T-helper 17 cell (primary cell): ENCODE data around the gene ZNF804B. TPM values are rescaled to one million over a fixed set of nuclear protein-coding genes. Genes with fewer than 3 reads are reported as not detected.

ENCODE experiments used
- ATAC-seq: fragments of 150-1000 bp; cut with Tn5 transposase; 2 replicates; pipeline ENCODE4 v1.10.0; 2021; ENCODE audit warnings: mild to moderate bottlenecking, moderate library complexity
- DNase-seq, 3 donors: peaks; one replicate each; pipeline versions ENCODE4 v3.0.0 to v3.0.0-alpha.2; 2020 to 2021
- H3K9me3 ChIP-seq: one replicate; pipeline ENCODE4 v1.7.0; 2013; ENCODE audit warnings: low read length, mild to moderate bottlenecking; ENCODE audit not compliant: control insufficient read depth, poor library complexity, severe bottlenecking
- H3K27ac Mint-ChIP-seq: one replicate; pipeline ENCODE4 v1.8.0; 2022; ENCODE audit warnings: mild to moderate bottlenecking, moderate library complexity, mixed read lengths
- H3K27me3 Mint-ChIP-seq: one replicate; pipeline ENCODE4 v1.8.0; 2022; ENCODE audit warnings: mixed read lengths
- H3K36me3 Mint-ChIP-seq: one replicate; pipeline ENCODE4 v1.8.0; 2022; ENCODE audit warnings: low read depth, mixed read lengths
- H3K4me1 Mint-ChIP-seq: one replicate; pipeline ENCODE4 v1.8.0; 2022; ENCODE audit warnings: mild to moderate bottlenecking, mixed read lengths
- H3K4me3 Mint-ChIP-seq: one replicate; pipeline ENCODE4 v1.8.0; 2022; ENCODE audit warnings: mild to moderate bottlenecking, moderate library complexity, mixed read lengths
- total RNA-seq, 4 donors: library from RNA in 2 of 4; stranded (reverse) in 2 of 4; gene quantifications; one replicate each; pipeline ENCODE4 v1.2.3 and lab custom pipeline; 2022 to 2026

Gene ZNF804B
- total RNA-seq, 2 donors from 2014 or later, result not detected

- no peaks in the 10 kb centered on the region for H3K9me3 ChIP-seq
- DNase-seq (no peak), ATAC-seq (no peak)
- no peaks in the 10 kb centered on the region for H3K36me3 Mint-ChIP-seq
- no peak overlapping the region for H3K27ac Mint-ChIP-seq
- no peaks in the 10 kb centered on the region for H3K27me3 Mint-ChIP-seq
- H3K4me3 Mint-ChIP-seq, result no peak overlapping the region
- H3K4me1 Mint-ChIP-seq, result no peaks in the 10 kb centered on the region
These were observed 106.9 kb downstream of the ZNF804B start for GRCh38 chr7:88866265-88866863.

- DNase-seq, result no peak
- no peak for ATAC-seq
- no peaks in the 10 kb centered on the region for H3K4me1 Mint-ChIP-seq
- no peaks in the 10 kb centered on the region for H3K27me3 Mint-ChIP-seq
- H3K4me3 Mint-ChIP-seq, result no peak overlapping the region
- H3K27ac Mint-ChIP-seq, result no peak overlapping the region
- no peaks in the 10 kb centered on the region for H3K9me3 ChIP-seq
- H3K36me3 Mint-ChIP-seq, result no peaks in the 10 kb centered on the region
These were observed 107.7 kb downstream of the ZNF804B start for GRCh38 chr7:88867158-88867557.

- Mint-ChIP-seq H3K27me3 (no peaks in the 10 kb centered on the region), H3K36me3 (no peaks in the 10 kb centered on the region), H3K4me3 (no peak overlapping the region), H3K4me1 (no peaks in the 10 kb centered on the region), H3K27ac (no peak overlapping the region)
- H3K9me3 ChIP-seq, result no peaks in the 10 kb centered on the region
- DNase-seq (no peak), ATAC-seq (no peak)
These were observed 109.0 kb downstream of the ZNF804B start for GRCh38 chr7:88868456-88868855.

DNA sequence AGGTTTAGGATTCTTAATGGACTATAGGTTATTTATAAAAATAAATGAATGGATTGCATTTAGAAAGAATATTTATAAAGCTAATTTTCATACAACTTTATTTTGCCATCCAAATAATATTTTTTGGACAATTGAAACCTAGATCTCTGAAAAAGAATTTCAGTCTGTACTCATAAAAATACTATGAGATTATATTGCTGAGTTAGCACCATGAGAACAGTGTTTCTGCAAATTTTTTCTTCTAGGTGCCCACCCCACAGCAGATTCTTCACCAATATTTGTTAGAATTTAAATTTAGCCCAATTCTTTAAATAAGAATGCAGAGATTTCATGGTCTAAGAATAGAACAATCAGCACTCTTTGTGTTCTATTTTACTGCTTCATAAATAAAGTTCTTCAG, 121.6 kb downstream of the ZNF804B start:
- no peaks in the 10 kb centered on the region for H3K9me3 ChIP-seq
- H3K27ac Mint-ChIP-seq, result no peak overlapping the region
- no peaks in the 10 kb centered on the region for H3K27me3 Mint-ChIP-seq
- H3K4me3 Mint-ChIP-seq, result no peak overlapping the region
- ATAC-seq (no peak), DNase-seq (no peak)
- H3K36me3 Mint-ChIP-seq, result no peaks in the 10 kb centered on the region
- no peaks in the 10 kb centered on the region for H3K4me1 Mint-ChIP-seq

DNA sequence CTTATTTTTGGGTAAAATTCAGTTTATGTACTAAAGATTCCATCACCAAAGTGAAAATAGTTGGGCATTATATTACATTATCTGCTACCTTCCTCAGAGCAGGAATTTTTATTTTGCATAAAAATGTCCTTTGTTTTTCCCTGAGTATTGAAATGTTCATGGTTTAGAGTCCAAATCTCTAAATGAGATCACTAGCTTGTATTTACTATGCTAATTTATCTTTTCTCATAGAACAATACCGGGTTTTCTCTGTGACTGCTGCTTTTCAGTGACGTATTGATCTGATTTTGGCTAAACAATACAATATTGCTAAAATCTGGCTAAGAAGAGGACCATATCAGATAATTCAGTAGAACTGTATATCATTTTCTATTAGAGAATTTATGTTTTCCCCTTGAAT, 125.6 kb downstream of the ZNF804B start:
- Mint-ChIP-seq H3K36me3 (no peaks in the 10 kb centered on the region), H3K4me3 (no peak overlapping the region), H3K27ac (no peak overlapping the region), H3K27me3 (no peaks in the 10 kb centered on the region), H3K4me1 (no peaks in the 10 kb centered on the region)
- DNase-seq (no peak), ATAC-seq (no peak)
- H3K9me3 ChIP-seq, result no peaks in the 10 kb centered on the region

DNA sequence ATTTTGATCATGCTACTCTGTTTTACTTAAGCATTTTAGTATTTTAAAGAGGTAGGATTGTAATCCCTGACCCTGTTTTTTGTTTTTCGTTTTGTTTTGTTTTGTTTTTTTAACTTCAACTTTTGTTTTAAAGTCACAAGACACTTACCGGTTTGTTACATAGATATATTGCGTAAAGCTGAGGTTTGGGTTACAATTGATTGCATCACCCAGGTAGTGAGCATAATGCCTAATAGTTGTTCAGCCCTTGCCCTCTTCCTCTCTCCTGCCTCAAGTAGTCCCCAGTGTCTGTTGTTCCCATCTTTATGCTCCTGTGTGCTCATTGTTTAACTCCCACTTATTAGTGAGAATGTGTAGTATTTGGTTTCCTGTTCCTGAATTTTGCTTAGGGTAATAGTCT, 129.2 kb downstream of the ZNF804B start:
- Mint-ChIP-seq H3K27ac (no peak overlapping the region), H3K36me3 (no peaks in the 10 kb centered on the region), H3K4me3 (no peak overlapping the region), H3K4me1 (no peaks in the 10 kb centered on the region), H3K27me3 (no peaks in the 10 kb centered on the region)
- no peak for DNase-seq
- no peak for ATAC-seq
- no peaks in the 10 kb centered on the region for H3K9me3 ChIP-seq

- Mint-ChIP-seq H3K36me3 (no peaks in the 10 kb centered on the region), H3K4me3 (no peak overlapping the region), H3K27me3 (no peaks in the 10 kb centered on the region), H3K4me1 (no peaks in the 10 kb centered on the region), H3K27ac (no peak overlapping the region)
- DNase-seq, result no peak
- no peak for ATAC-seq
- H3K9me3 ChIP-seq, result no peaks in the 10 kb centered on the region
These were observed 151.0 kb downstream of the ZNF804B start for GRCh38 chr7:88910516-88910915.

DNA sequence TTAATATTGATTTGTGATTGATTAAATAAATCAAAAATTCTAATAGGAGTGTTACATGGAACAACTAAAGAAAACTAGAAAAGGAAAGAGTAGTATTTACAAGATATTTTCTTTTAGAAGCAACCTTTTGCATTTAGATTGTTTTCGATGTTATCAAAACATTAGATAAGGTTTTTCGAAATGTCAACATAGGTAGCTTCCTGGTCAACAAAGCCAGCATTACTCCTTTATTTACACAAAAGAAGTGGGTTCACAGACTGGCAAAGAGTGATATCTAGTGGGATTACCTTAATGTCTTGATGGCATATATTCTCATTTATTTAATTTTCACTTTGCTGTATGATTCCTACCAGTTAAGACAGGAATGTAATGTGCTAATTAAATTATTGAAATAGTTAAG, 153.4 kb downstream of the ZNF804B start:
- Mint-ChIP-seq H3K27me3 (no peaks in the 10 kb centered on the region), H3K4me3 (no peak overlapping the region), H3K36me3 (no peaks in the 10 kb centered on the region), H3K4me1 (no peaks in the 10 kb centered on the region), H3K27ac (no peak overlapping the region)
- DNase-seq (no peak), ATAC-seq (no peak)
- no peaks in the 10 kb centered on the region for H3K9me3 ChIP-seq

DNA sequence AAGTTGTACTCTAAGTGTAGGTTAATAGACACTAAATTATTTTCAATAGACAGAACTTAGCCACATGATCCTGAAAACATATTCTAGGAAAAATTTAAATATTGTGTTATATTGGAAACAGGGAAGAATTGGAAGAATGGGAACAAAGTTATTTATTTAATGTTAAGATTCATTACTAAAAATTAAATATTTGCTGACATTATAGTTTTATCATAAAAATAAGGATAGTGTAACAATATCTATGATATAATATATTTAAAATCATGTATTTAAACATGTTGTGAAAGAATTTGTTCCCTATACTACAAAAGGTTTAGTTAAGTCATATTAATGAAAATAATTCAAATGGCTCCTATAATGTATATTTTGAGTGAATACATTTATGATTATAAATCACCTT, 156.1 kb downstream of the ZNF804B start:
- Mint-ChIP-seq H3K27ac (no peak overlapping the region), H3K36me3 (no peaks in the 10 kb centered on the region), H3K4me1 (no peaks in the 10 kb centered on the region), H3K4me3 (no peak overlapping the region), H3K27me3 (no peaks in the 10 kb centered on the region)
- ATAC-seq (no peak), DNase-seq (no peak)
- no peaks in the 10 kb centered on the region for H3K9me3 ChIP-seq

- ATAC-seq (no peak), DNase-seq (no peak)
- Mint-ChIP-seq H3K4me3 (no peak overlapping the region), H3K27me3 (no peaks in the 10 kb centered on the region), H3K27ac (no peak overlapping the region), H3K4me1 (no peaks in the 10 kb centered on the region), H3K36me3 (no peaks in the 10 kb centered on the region)
- no peaks in the 10 kb centered on the region for H3K9me3 ChIP-seq
These were observed 160.1 kb downstream of the ZNF804B start for GRCh38 chr7:88919478-88920131.

GRCh38 chr7:88922944-88923343, 163.4 kb downstream of the ZNF804B start:
- no peaks in the 10 kb centered on the region for H3K36me3 Mint-ChIP-seq
- DNase-seq, result no peak
- H3K27ac Mint-ChIP-seq, result no peak overlapping the region
- H3K27me3 Mint-ChIP-seq, result no peaks in the 10 kb centered on the region
- ATAC-seq, result no peak
- no peak overlapping the region for H3K4me3 Mint-ChIP-seq
- no peaks in the 10 kb centered on the region for H3K9me3 ChIP-seq
- H3K4me1 Mint-ChIP-seq, result no peaks in the 10 kb centered on the region

DNA sequence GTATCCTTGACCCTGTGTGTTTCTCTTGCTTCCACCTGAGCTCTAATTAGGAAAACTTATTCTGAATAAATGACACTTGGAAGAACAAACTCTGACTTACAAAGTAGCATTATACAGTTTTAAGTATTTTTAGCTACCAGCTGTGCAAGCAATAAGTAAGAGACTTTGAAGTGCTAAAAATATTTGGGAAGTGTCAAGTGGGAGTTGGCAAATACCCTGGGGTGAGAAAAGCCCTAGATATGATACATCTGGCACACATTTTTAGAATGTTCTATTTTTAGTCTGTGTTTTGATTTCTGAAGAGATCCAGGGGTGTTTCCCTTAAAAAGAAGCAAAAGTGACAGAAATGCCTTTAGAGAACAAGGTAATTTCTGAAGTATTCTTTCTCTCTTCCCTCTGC, 168.8 kb downstream of the ZNF804B start:
- Mint-ChIP-seq H3K36me3 (no peaks in the 10 kb centered on the region), H3K27me3 (no peaks in the 10 kb centered on the region), H3K4me1 (no peaks in the 10 kb centered on the region), H3K4me3 (no peak overlapping the region), H3K27ac (no peak overlapping the region)
- H3K9me3 ChIP-seq, result no peaks in the 10 kb centered on the region
- ATAC-seq (no peak), DNase-seq (no peak)

- ATAC-seq (no peak), DNase-seq (no peak)
- Mint-ChIP-seq H3K4me1 (no peaks in the 10 kb centered on the region), H3K36me3 (no peaks in the 10 kb centered on the region), H3K27ac (no peak overlapping the region), H3K27me3 (no peaks in the 10 kb centered on the region), H3K4me3 (no peak overlapping the region)
- H3K9me3 ChIP-seq, result no peaks in the 10 kb centered on the region
These were observed 170.2 kb downstream of the ZNF804B start for GRCh38 chr7:88929719-88930118.

GRCh38 chr7:88933285-88933684, 173.8 kb downstream of the ZNF804B start:
- no peak overlapping the region for H3K27ac Mint-ChIP-seq
- H3K4me1 Mint-ChIP-seq, result no peaks in the 10 kb centered on the region
- H3K27me3 Mint-ChIP-seq, result no peaks in the 10 kb centered on the region
- H3K36me3 Mint-ChIP-seq, result no peaks in the 10 kb centered on the region
- DNase-seq (no peak), ATAC-seq (no peak)
- H3K4me3 Mint-ChIP-seq, result no peak overlapping the region
- no peaks in the 10 kb centered on the region for H3K9me3 ChIP-seq
